Endothelial cell of umbilical vein (primary cell): ENCODE measurements around the gene PRKG1. TPM values are rescaled to one million over a fixed set of nuclear protein-coding genes. Genes with fewer than 3 reads are reported as not detected.

ENCODE experiments used
- BruUV-seq: library from RNA; stranded (reverse); fragments of 400-500 nt; replicated peaks from 2 replicates; lab custom pipeline; 2021; lab: Mats Ljungman, UMichigan
- CTCF ChIA-PET: fragments of 300-600, 350-600 bp; sonication (Branson Sonifier 250); formaldehyde crosslinking; loops from one replicate; lab custom pipeline; 2021; ENCODE audit warnings: antibody characterized with exemption, inconsistent platforms; lab: Charles Lee
- POLR2A ChIA-PET: fragments of 300-600, 350-600 bp; sonication (Branson Sonifier 250); formaldehyde crosslinking; loops from one replicate; lab custom pipeline; 2021; ENCODE audit warnings: antibody characterized with exemption, inconsistent platforms; lab: Charles Lee
- DNase-seq: peaks from one replicate; pipeline ENCODE4 v3.0.0-alpha.2; 2011; ENCODE audit warnings: low read depth, low spot score
- FAIRE-seq: peaks from 2 replicates; lab custom pipeline; 2011; peaks lifted over from hg19 to GRCh38; lab: Jason Lieb, UNC
- H2AFZ ChIP-seq: 2 replicates; pipeline ENCODE4 v1.6.0; 2012; ENCODE audit warnings: low read depth, low read length, control low read depth, inconsistent platforms
- H3K27ac ChIP-seq: 2 replicates; pipeline ENCODE4 v1.5.1; 2011; ENCODE audit warnings: low read depth, mild to moderate bottlenecking, control low read depth, low read length, moderate library complexity; ENCODE audit not compliant: insufficient read depth
- H3K27me3 ChIP-seq, 2 experiments: 2 replicates each; pipeline versions ENCODE4 v1.6.0 to v1.6.1; 2011; ENCODE audit warnings: low read length in 2 of 2, mixed read lengths in 1 of 2; ENCODE audit not compliant: control insufficient read depth in 2 of 2, insufficient read depth in 2 of 2
- H3K36me3 ChIP-seq, 2 experiments: 2 replicates in 1 of 2; 3 replicates in 1 of 2; pipeline ENCODE4 v1.5.1; 2011; ENCODE audit warnings: low read length in 2 of 2, mild to moderate bottlenecking in 1 of 2, moderate library complexity in 1 of 2; ENCODE audit not compliant: control insufficient read depth in 2 of 2, insufficient read depth in 2 of 2; ENCODE audit errors: extremely low read depth in 1 of 2
- H3K4me1 ChIP-seq: 3 replicates; pipeline ENCODE4 v1.5.1; 2011; ENCODE audit warnings: mild to moderate bottlenecking, low read length; ENCODE audit not compliant: control insufficient read depth, insufficient read depth; ENCODE audit errors: extremely low read depth
- H3K4me2 ChIP-seq: 2 replicates; pipeline ENCODE4 v1.6.1; 2011; ENCODE audit warnings: low read length, control low read depth, mixed read lengths; ENCODE audit not compliant: insufficient read depth
- H3K4me3 ChIP-seq, 3 experiments: fragments of 200-600 bp in 1 of 3; sonication (generic), shearing (Covaris generic) in 1 of 3; replicated peaks in 1 of 3; 2 replicates each; pipeline ENCODE4 v1.5.1; 2011 to 2016; ENCODE audit warnings: control low read depth in 3 of 3, low read length in 3 of 3, mild to moderate bottlenecking in 2 of 3, inconsistent platforms in 1 of 3, low read depth in 1 of 3, moderate library complexity in 1 of 3; ENCODE audit not compliant: insufficient read depth in 1 of 3
- H3K79me2 ChIP-seq: 2 replicates; pipeline ENCODE4 v1.6.0; 2012; ENCODE audit warnings: low read length, inconsistent platforms; ENCODE audit not compliant: control insufficient read depth, insufficient read depth
- H3K9ac ChIP-seq: replicated peaks from 2 replicates; pipeline ENCODE3; 2011; ENCODE audit warnings: low read length, control low read depth; ENCODE audit not compliant: insufficient read depth; ENCODE audit errors: extremely low read depth
- H3K9me1 ChIP-seq: replicated peaks from 3 replicates; pipeline ENCODE4 v1.6.0; 2011; ENCODE audit warnings: mild to moderate bottlenecking, low read length; ENCODE audit not compliant: control insufficient read depth, insufficient read depth; ENCODE audit errors: extremely low read depth
- H3K9me3 ChIP-seq: replicated peaks from 2 replicates; pipeline ENCODE4 v1.5.1; 2012; ENCODE audit warnings: low read length, inconsistent platforms; ENCODE audit not compliant: control insufficient read depth, insufficient read depth
- H4K20me1 ChIP-seq: replicated peaks from 2 replicates; pipeline ENCODE3; 2011; ENCODE audit warnings: mild to moderate bottlenecking, low read length; ENCODE audit not compliant: control insufficient read depth, insufficient read depth; ENCODE audit errors: extremely low read depth
- CTCF ChIP-seq, 2 donors: IDR thresholded peaks; 1 replicate in 1 of 2; 2 replicates in 1 of 2; pipeline ENCODE4 v1.5.1; 2011; ENCODE audit warnings: low read length in 2 of 2, mild to moderate bottlenecking in 2 of 2, moderate library complexity in 2 of 2, control low read depth in 1 of 2, inconsistent platforms in 1 of 2, low read depth in 1 of 2; ENCODE audit not compliant: insufficient read depth in 1 of 2; ENCODE audit errors: extremely low read depth in 1 of 2
- EZH2 ChIP-seq: IDR thresholded peaks from 2 replicates; pipeline ENCODE4 v1.6.1; 2012; ENCODE audit warnings: borderline replicate concordance, low read depth, mild to moderate bottlenecking, moderate library complexity, low read length, inconsistent platforms; ENCODE audit not compliant: severe bottlenecking
- FOS ChIP-seq: IDR thresholded peaks from 2 replicates; pipeline ENCODE4 v1.6.1; 2011; ENCODE audit warnings: mild to moderate bottlenecking, low read length, moderate library complexity, borderline replicate concordance; ENCODE audit not compliant: insufficient read depth
- GATA2 ChIP-seq: IDR thresholded peaks from 2 replicates; pipeline ENCODE4 v1.7.0; 2011; ENCODE audit warnings: low read depth, mild to moderate bottlenecking, moderate library complexity, mixed read lengths, low read length; ENCODE audit not compliant: insufficient read length, insufficient read depth
- JUN ChIP-seq: IDR thresholded peaks from 2 replicates; pipeline ENCODE4 v1.6.1; 2011; ENCODE audit warnings: borderline replicate concordance, low read depth; ENCODE audit not compliant: insufficient read length, insufficient read depth
- MAX ChIP-seq: IDR thresholded peaks from 2 replicates; pipeline ENCODE4 v1.6.1; 2011; ENCODE audit not compliant: insufficient read depth, insufficient read length
- MYC ChIP-seq: IDR thresholded peaks from one replicate; pipeline ENCODE4 v1.6.1; 2011; ENCODE audit warnings: mild to moderate bottlenecking, low read depth, low read length
- POLR2A ChIP-seq: IDR thresholded peaks from 2 replicates; pipeline ENCODE4 v1.6.1; 2012; ENCODE audit warnings: low read depth, mild to moderate bottlenecking, control low read depth, low read length
- POLR2AphosphoS5 ChIP-seq: IDR thresholded peaks from 2 replicates; pipeline ENCODE4 v1.6.1; 2012; ENCODE audit warnings: low read depth, mild to moderate bottlenecking, control low read depth, low read length, moderate library complexity; ENCODE audit not compliant: insufficient read depth
- dilution Hi-C: fragments of 300-500 bp; cut with MboI; formaldehyde crosslinking; loops from one replicate; pipeline ENCODE4 v1.15.0; 2019; ENCODE audit warnings: low sequenced_read_pairs; ENCODE audit not compliant: extremely low pct_ligation_motif_present
- intact Hi-C: fragments of 100-400 bp; cut with micrococcal nuclease; formaldehyde crosslinking; loops from one replicate; pipeline ENCODE4 v1.10.0; 2022
- polyA plus RNA-seq, 4 experiments: library from polyadenylated mRNA; depleted of rRNA in 3 of 4; stranded (reverse) in 3 of 4; unstranded in 1 of 4; fragments of >200 nt; gene quantifications; 2 replicates each; pipeline versions ENCODE4 v1.2.1 to v1.2.3, GENCODE V29; 2011 to 2012; ENCODE audit warnings: missing spikeins in 1 of 4
- total RNA-seq: library from RNA; stranded (reverse); gene quantifications from 2 replicates; pipeline ENCODE4 v1.2.3, GENCODE V29; 2021

The PRKG1 gene
- total and polyA plus RNA-seq, 2 donors (not counting 3 experiments of a cell fraction or from before 2014, with no cell fraction given): 0.01 to 0.18 TPM

DNA sequence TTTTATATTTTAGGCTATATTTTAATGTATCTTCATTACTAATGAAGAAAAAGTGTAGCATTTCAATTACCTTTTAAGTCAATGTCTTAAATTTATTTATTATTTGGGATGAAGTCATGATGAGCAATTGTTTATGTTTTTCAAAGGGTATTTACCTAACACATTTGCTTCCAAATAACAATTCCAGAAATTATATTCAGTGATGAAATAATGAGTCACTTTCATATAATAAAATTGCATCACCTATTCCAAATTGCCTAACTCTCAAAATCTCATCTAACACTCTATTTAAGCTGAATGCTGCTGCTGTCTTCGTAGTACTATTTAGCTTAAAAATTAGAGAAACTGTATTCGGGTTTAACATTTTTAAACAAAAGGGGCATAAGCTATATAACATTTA, 97.7 kb downstream of the PRKG1 start:
- no peak for TF ChIP-seq POLR2AphosphoS5
- TF ChIP-seq CTCF (IDR thresholded peaks at IDR 0.05; ENCODE audit: extremely low read depth in 1 of 2, insufficient read depth in 1 of 2, low read depth in 1 of 2, low read length in 2 of 2): no peak
- no peak for TF ChIP-seq EZH2
- TF ChIP-seq POLR2A: no peak
- TF ChIP-seq GATA2: no peak
- TF ChIP-seq FOS: no peak
- no peak for TF ChIP-seq MYC
- no peak for TF ChIP-seq MAX
- no peak for TF ChIP-seq JUN

More for the DNA sequence above, 97.7 kb downstream of the PRKG1 start:
- H4K20me1 ChIP-seq: no peaks in the 10 kb centered on the region
- BruUV-seq: no TSS peak
- ChIA-PET POLR2A (no interaction called here), CTCF (interaction anchor here (1.3 kb wide), 1 partner anchor 10 kb away, joined by 3 read pairs; no protein-coding TSS in a partner anchor)
- H3K9ac ChIP-seq: no peak overlapping the region
- no peaks in the 10 kb centered on the region for H3K9me1 ChIP-seq
- DNase-seq (no peak), FAIRE-seq (no peak)
- no peaks in the 10 kb centered on the region for H3K4me1 ChIP-seq
- no peak overlapping the region for H3K4me2 ChIP-seq
- no peak overlapping the region for H2AFZ ChIP-seq
- no peak overlapping the region for H3K27ac ChIP-seq
- intact Hi-C loops: no loop called here
- no peaks in the 10 kb centered on the region for H3K36me3 ChIP-seq
- H3K9me3 ChIP-seq: no peaks in the 10 kb centered on the region
- dilution Hi-C loops: no loop called here
- H3K79me2 ChIP-seq: no peaks in the 10 kb centered on the region
- H3K4me3 ChIP-seq: no peak overlapping the region
- no peaks in the 10 kb centered on the region for H3K27me3 ChIP-seq
